NCI-H524 treated with DMSO at 0.1 percent for 48 hours (cell line): Measurements from ENCODE around the gene SMCO2.
A peak's percentile ranks its signal among the peaks of the same experiment; 100 is the strongest.

ENCODE experiments used
- DNase-seq: peaks from one replicate; lab custom pipeline; 2025; lab: John Stamatoyannopoulos, UW

The SMCO2 gene

DNA sequence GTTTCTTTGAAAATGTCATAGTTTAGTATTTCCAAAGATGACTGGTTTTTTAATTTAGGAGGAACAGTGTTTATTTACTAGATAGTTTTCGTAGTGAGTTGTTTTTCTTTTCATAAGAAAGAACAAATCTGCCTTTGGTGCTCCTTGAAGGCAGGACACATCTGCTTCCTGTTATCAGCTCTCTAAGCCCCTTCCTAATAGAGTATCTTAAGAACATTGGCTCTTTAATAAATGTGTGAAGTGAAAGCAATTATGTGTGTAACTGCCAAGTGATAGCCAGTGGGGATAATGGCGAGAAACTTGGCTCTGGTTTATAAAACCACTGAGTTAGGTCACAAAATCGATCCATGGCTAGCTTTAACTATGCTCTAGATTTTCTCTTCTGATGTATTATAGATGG is 54.0 kb downstream of the SMCO2 start:
- DNase-seq, result no peak

GRCh38 chr12:27502021-27502435 is 55.5 kb downstream of the SMCO2 start:
- no peak for DNase-seq

- DNase-seq, result no peak
Measured at GRCh38 chr12:27504507-27504906, 58.0 kb downstream of the SMCO2 start.

- DNase-seq, result no peak
Measured at GRCh38 chr12:27505109-27505508, 58.6 kb downstream of the SMCO2 start.

DNA sequence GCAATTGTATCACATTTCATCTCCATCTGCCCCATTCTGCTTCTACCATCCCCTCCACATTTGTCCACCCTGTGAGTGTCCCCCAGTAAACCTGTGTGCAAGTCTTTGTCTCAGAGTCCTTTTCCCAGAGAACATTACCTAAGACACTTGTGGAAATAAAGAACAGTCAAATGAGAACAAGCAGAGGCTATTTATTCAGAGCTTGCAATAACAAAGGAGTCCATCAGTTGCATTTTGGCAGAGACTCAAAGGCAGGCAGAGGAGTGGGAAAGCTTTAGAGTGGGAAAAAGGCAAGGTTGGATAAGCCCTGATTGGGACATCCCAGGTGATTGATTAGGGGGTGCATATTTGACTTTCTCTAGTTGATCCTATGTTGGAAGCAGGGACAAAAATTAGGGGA is 59.2 kb downstream of the SMCO2 start:
- no peak for DNase-seq

GRCh38 chr12:27506645-27507189 is 60.2 kb downstream of the SMCO2 start:
- no peak for DNase-seq

DNA sequence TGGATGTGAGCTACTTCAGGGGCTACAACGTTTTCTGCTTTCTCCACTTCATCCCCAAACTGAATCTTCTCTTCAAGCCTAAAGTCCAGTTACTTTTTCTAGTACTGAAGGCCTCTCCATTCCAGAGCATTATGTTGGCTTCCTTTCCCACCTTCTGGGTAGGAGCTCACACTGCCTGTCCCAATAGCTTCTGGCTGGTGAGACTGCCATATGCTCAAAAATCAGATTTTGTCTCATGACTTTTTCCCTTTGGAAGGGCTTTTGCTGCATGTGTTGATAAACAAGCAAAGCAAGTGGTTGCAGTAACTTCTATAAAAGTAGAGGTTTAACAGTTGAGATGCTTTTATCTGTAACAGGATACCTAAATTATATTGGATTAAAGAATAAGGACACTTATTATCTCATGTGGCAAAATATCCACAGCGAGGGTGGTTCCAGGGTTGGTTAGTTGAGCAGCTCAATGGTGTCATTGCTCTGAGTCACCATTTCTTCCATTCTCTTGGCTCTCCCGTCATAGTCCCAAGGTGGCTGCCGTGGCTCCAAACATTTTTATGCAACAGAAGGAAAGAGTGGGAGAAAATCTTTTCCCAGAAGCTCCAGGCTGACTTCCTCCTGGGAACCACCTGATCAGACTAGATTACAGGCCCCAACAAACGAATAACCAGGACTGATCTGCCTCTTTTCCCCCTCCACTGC is 62.3 kb downstream of the SMCO2 start:
- no peak for DNase-seq

DNA sequence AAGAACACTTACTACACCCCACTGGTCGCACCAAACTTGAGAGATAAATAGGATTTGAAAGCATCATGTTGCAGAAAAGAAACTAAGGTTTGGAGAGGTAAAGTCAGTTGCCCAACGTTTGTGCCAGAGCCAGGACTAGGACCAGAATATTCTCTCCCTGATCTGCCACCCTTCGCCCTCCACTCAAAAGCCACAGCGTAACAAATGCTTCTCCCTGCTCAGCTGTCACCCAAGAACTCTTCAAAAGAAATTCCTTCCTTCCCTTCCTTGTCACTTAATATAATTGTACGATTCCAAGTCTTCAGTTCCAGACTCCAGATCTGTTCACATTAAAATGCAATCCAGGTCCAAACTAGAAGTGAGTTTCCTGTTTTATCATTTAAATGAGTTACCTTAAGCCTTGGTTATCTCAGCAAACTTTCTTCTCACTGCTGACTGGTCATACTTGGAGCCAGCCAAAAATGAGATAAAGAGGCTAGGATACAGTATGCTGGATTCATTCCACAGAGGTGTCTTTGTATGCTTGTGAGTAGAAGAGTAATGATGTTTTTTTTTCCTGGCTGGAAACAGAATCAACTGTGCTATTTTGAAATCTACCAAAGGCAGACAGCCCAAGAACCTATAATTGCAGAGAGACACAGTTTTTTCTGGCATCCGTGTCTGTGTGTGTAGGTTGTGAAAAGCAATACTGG is 64.6 kb downstream of the SMCO2 start:
- DNase-seq, result no peak

DNA sequence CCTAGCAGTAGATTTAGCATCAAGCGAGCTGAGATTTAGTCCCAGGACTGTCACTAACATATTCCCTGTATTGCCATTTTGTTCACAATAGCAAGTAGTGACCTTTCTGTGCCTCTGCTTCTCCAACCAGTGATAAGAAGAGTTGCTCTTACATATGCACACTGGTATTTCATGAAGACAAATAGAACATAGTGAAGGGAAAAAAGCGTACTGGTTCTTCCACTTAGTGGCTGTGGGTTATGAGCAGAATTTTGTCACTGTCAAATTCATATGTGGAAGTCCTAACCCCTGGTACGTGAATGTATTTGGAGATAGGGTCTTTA is 65.1 kb downstream of the SMCO2 start:
- DNase-seq, result no peak

GRCh38 chr12:27513155-27513824 is 66.8 kb downstream of the SMCO2 start:
- DNase-seq, result no peak

GRCh38 chr12:27515671-27516070 is 69.1 kb downstream of the SMCO2 start:
- no peak for DNase-seq

GRCh38 chr12:27516625-27517024 is 70.1 kb downstream of the SMCO2 start:
- no peak for DNase-seq

GRCh38 chr12:27517546-27517945 is 71.0 kb downstream of the SMCO2 start:
- DNase-seq, result no peak

DNA sequence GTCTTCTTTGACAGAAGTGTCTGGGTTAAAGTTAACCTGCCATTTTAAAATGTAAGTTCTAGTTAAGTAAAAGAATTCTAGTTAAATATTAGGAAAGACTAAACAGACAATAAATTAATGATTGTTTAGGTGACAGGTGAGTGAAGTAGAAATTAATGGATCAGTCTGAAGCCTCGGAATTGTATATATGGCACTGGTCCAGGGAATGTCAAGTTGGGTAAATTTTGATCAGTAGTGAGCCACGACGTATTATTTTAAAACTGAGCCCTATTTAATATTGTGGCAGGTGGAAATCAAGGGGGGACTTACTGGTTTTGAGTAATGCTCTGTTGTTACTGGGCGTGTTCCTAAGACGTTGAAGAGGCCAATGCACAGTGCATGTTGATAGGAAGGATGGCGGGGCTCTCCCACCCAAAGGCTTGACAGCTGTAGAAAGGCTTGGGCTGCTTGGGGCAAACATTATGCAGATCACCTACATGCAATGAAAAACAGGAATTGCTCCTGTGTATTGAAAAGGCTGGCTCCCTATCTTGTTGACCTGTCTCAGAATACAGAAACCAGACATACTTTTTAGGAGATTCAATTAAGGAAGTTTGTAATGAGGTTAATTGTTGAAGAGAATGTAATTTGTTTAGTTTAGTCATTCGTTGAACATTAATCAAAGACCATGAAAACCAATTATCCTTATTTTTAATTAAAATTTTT is 71.6 kb downstream of the SMCO2 start:
- no peak for DNase-seq

DNA sequence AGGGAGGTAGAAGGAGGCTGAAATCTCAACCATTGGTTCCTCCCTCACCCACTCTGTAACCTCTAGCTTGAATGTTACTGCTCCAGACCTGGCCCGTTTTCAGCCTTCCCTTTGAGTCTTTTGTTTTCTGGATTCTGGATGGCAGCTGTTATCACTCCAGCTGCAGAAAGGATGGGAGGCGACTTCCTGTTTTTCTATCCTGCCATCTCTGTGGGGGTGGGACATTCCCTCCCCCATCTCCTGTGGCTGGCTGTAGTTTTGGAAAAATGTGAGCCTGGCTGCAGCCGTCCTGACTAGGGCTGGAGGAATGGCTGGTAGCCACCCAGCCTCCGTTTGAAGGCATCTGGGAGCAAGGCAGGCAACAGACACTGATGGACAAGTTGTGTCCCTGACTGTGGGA is 74.5 kb downstream of the SMCO2 start:
- DNase-seq, result no peak

GRCh38 chr12:27521981-27522380 is 75.4 kb downstream of the SMCO2 start:
- DNase-seq, result no peak

DNA sequence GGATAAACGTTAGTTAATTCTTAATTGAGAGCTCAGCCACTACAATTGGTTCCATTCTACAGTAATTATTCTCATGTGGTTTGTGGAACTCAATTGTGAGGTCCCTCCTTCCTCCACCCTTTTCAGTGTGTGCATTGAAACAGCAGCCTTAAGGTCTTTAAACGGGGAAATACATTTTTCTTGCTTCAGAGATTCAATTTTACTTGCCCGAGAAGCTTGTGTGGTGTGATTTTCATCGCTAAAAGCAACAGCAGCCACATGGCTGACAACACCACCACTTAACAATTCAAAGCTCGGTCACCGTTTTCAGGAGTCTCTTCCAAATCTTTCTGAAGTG is 76.7 kb downstream of the SMCO2 start:
- DNase-seq, result no peak

- DNase-seq, result peak; percentile 76
Measured at GRCh38 chr12:27523642-27524493, 77.3 kb downstream of the SMCO2 start, which contains the start of gene PPFIBP1. TSS of gene PPFIBP1 (plus strand) at chr12:27524206. CDS start at chr12:27633397, 109,191 bp downstream.

DNA sequence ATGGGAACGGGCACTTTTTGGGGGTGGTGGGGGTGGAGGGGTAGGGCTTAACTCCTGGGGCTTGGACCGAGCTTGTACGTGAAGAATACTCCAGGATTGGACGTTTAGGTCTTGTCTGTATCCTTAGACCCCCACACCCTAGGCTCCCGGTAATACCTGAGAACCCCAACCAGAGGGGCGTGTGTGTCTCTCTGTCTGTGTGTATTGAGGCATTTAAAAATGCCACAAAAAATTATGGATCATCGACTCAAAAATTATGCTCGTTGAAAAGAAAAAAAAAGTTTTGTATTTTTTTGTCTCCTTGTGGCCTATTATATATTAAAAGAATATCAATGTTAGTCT is 77.9 kb downstream of the SMCO2 start:
- no peak for DNase-seq

GRCh38 chr12:27524839-27525753 is 78.6 kb downstream of the SMCO2 start:
- no peak for DNase-seq

GRCh38 chr12:27527512-27527911 is 81.0 kb downstream of the SMCO2 start:
- no peak for DNase-seq
